SK-N-SH treated with all-trans-retinoic acid at 6 μM for 48 hours (cell line): ENCODE data around the gene DGKE.

Experiments used
- CSDC2 ChIP-seq: fragments of 250-450 bp; sonication (Bioruptor Pico); IDR thresholded peaks from 2 replicates; pipeline ENCODE4 v1.5.0; 2020; ENCODE audit warnings: mild to moderate bottlenecking, moderate library complexity
- TSHZ2 ChIP-seq: fragments of 250-450 bp; sonication (Bioruptor Pico); IDR thresholded peaks from 2 replicates; pipeline ENCODE4 v1.5.0; 2020; ENCODE audit warnings: mild to moderate bottlenecking, moderate library complexity

GRCh38 chr17:56902348-56902747, 68.4 kb downstream of the DGKE start:
- no peak for TF ChIP-seq CSDC2 (CRISPR knock-in tag)
- TF ChIP-seq TSHZ2 (CRISPR knock-in tag): no peak
